MV-4-11 (cell line): ENCODE results near the gene NPRL2.
A peak's percentile ranks its signal among the peaks of the same experiment; 100 is the strongest.

ENCODE experiments used
- DNase-seq: peaks from one replicate; lab custom pipeline; 2025; lab: John Stamatoyannopoulos, UW

Gene NPRL2

GRCh38 chr3:50350527-50351322 is at the start of gene NPRL2, which contains the start of gene CYB561D2:
Gene NPRL2, minus strand, starts transcription at chr3:50350775. Its CDS starts 123 bp downstream, at chr3:50350652.
Gene CYB561D2, plus strand, starts transcription at chr3:50350862. Its CDS starts 572 bp downstream, at chr3:50351434.
- peak; percentile 95 for DNase-seq

GRCh38 chr3:50396502-50396901 is 45.9 kb upstream of the NPRL2 start:
- DNase-seq, result no peak

- peak; percentile 95 for DNase-seq
Observed at GRCh38 chr3:50395070-50395860, 44.7 kb upstream of the NPRL2 start.

GRCh38 chr3:50393061-50393460 is 42.5 kb upstream of the NPRL2 start:
- no peak for DNase-seq

- no peak for DNase-seq
Observed at GRCh38 chr3:50392101-50392715, 41.6 kb upstream of the NPRL2 start.

GRCh38 chr3:50390508-50391224 is 40.1 kb upstream of the NPRL2 start:
- no peak for DNase-seq

GRCh38 chr3:50389414-50389767 is 38.8 kb upstream of the NPRL2 start:
- no peak for DNase-seq

GRCh38 chr3:50388720-50389413 is 38.3 kb upstream of the NPRL2 start:
- DNase-seq, result no peak

GRCh38 chr3:50388016-50388719 is 37.6 kb upstream of the NPRL2 start:
- DNase-seq, result no peak

GRCh38 chr3:50385754-50386153 is 35.2 kb upstream of the NPRL2 start:
- DNase-seq, result no peak

GRCh38 chr3:50383750-50384149 is 33.2 kb upstream of the NPRL2 start:
- DNase-seq, result no peak

GRCh38 chr3:50382722-50383121 is 32.1 kb upstream of the NPRL2 start:
- DNase-seq, result no peak

- no peak for DNase-seq
Observed at GRCh38 chr3:50381383-50381782, 30.8 kb upstream of the NPRL2 start.

- DNase-seq, result no peak
Observed at GRCh38 chr3:50380405-50381085, 30.0 kb upstream of the NPRL2 start.

- no peak for DNase-seq
Observed at GRCh38 chr3:50378757-50379156, 28.2 kb upstream of the NPRL2 start.

GRCh38 chr3:50378024-50378423 is 27.4 kb upstream of the NPRL2 start:
- DNase-seq, result no peak

- no peak for DNase-seq
Observed at GRCh38 chr3:50375258-50375931, 24.8 kb upstream of the NPRL2 start.

GRCh38 chr3:50374363-50375257 is 24.0 kb upstream of the NPRL2 start:
- no peak for DNase-seq
